HEK293 (cell line): ENCODE measurements around the gene MAPK12.

ENCODE experiments used
- CTCF ChIA-PET: fragments of 350-600 bp; formaldehyde crosslinking; extraction: SDS; loops from one replicate; lab custom pipeline; 2021; ENCODE audit warnings: antibody characterized with exemption; lab: Yijun Ruan, JAX
- POLR2A ChIA-PET: fragments of 300-600 bp; formaldehyde crosslinking; extraction: SDS; loops from one replicate; lab custom pipeline; 2020; ENCODE audit warnings: antibody characterized with exemption, inconsistent platforms; lab: Yijun Ruan, JAX
- H3K27ac ChIP-seq: fragments of 200-500 bp; sonication (Bioruptor generic); 2 replicates; pipeline ENCODE4 v1.5.1; 2014; ENCODE audit warnings: low read depth, low read length, control low read depth, inconsistent platforms; ENCODE audit errors: extremely low read depth
- H3K36me3 ChIP-seq, 2 experiments: fragments of 200-500 bp in 1 of 2; sonication (Bioruptor generic) in 1 of 2; 1 replicate in 1 of 2; 2 replicates in 1 of 2; pipeline ENCODE4 v1.5.1; 2014 to 2017; ENCODE audit warnings: inconsistent platforms in 2 of 2, low read length in 2 of 2; ENCODE audit not compliant: control insufficient read depth in 2 of 2, insufficient read depth in 1 of 2
- H3K4me1 ChIP-seq: fragments of 200-500 bp; sonication (Bioruptor generic); 2 replicates; pipeline ENCODE4 v1.5.1; 2014; ENCODE audit warnings: mild to moderate bottlenecking, low read length, inconsistent platforms; ENCODE audit not compliant: control insufficient read depth, insufficient read depth
- H3K4me3 ChIP-seq: 2 replicates; pipeline ENCODE4 v1.5.1; 2011; ENCODE audit warnings: low read depth, mild to moderate bottlenecking, control low read depth, low read length, moderate library complexity
- H3K9me3 ChIP-seq: fragments of 200-500 bp; sonication (Bioruptor generic); 2 replicates; pipeline ENCODE4 v1.5.1; 2014; ENCODE audit warnings: low read depth, low read length, inconsistent platforms; ENCODE audit not compliant: control insufficient read depth, insufficient read depth
- BCL11B ChIP-seq: fragments of 450-650 bp; formaldehyde crosslinking; IDR thresholded peaks from 2 replicates; pipeline ENCODE4 v1.5.1; 2016; ENCODE audit warnings: low read depth, missing biosample characterization, missing genetic modification characterization
- GLIS1 ChIP-seq: fragments of 450-650 bp; formaldehyde crosslinking; IDR thresholded peaks from 2 replicates; pipeline ENCODE4 v1.5.1; 2016; ENCODE audit warnings: missing biosample characterization, missing genetic modification characterization
- IKZF3 ChIP-seq: fragments of 450-650 bp; IDR thresholded peaks from 2 replicates; pipeline ENCODE4 v1.5.0; 2018; ENCODE audit warnings: missing biosample characterization, mild to moderate bottlenecking, missing genetic modification characterization, moderate library complexity
- KLF8 ChIP-seq: fragments of 450-650 bp; formaldehyde crosslinking; IDR thresholded peaks from 2 replicates; pipeline ENCODE4 v1.5.1; 2016; ENCODE audit warnings: missing biosample characterization, missing genetic modification characterization
- KLF9 ChIP-seq: fragments of 450-650 bp; formaldehyde crosslinking; IDR thresholded peaks from 2 replicates; pipeline ENCODE4 v1.5.1; 2016; ENCODE audit warnings: missing biosample characterization, missing genetic modification characterization, low read depth
- PRDM10 ChIP-seq: fragments of 450-650 bp; formaldehyde crosslinking; IDR thresholded peaks from 2 replicates; pipeline ENCODE4 v1.5.1; 2016; ENCODE audit warnings: missing biosample characterization, missing genetic modification characterization
- SETDB1 ChIP-seq: IDR thresholded peaks from one replicate; pipeline ENCODE4 v1.6.1; 2017; ENCODE audit warnings: mild to moderate bottlenecking, low read length, moderate library complexity, mixed read lengths; ENCODE audit not compliant: insufficient read length
- SP2 ChIP-seq: fragments of 450-650 bp; formaldehyde crosslinking; IDR thresholded peaks from 2 replicates; pipeline ENCODE4 v1.5.1; 2016; ENCODE audit warnings: missing biosample characterization, missing genetic modification characterization
- YY1 ChIP-seq: fragments of 450-650 bp; formaldehyde crosslinking; IDR thresholded peaks from 2 replicates; pipeline ENCODE4 v1.5.1; 2018; ENCODE audit warnings: missing biosample characterization, missing genetic modification characterization
- ZBTB17 ChIP-seq: fragments of 450-650 bp; formaldehyde crosslinking; IDR thresholded peaks from 2 replicates; pipeline ENCODE4 v1.5.1; 2016; ENCODE audit warnings: missing biosample characterization, missing genetic modification characterization
- ZBTB26 ChIP-seq: fragments of 450-650 bp; formaldehyde crosslinking; optimal IDR thresholded peaks from 2 replicates; pipeline ENCODE3; 2016; ENCODE audit warnings: missing biosample characterization, mild to moderate bottlenecking, missing genetic modification characterization
- ZEB2 ChIP-seq: fragments of 450-650 bp; formaldehyde crosslinking; IDR thresholded peaks from 2 replicates; pipeline ENCODE4 v1.5.1; 2016; ENCODE audit warnings: missing biosample characterization, missing genetic modification characterization
- ZFP37 ChIP-seq: fragments of 450-650 bp; formaldehyde crosslinking; IDR thresholded peaks from 2 replicates; pipeline ENCODE4 v1.5.1; 2016; ENCODE audit warnings: missing biosample characterization, missing genetic modification characterization
- ZNF335 ChIP-seq: fragments of 450-650 bp; formaldehyde crosslinking; conservative IDR thresholded peaks from 2 replicates; pipeline ENCODE4 v1.5.1; 2016; ENCODE audit warnings: missing biosample characterization, missing genetic modification characterization
- ZNF341 ChIP-seq: fragments of 450-650 bp; formaldehyde crosslinking; IDR thresholded peaks from 2 replicates; pipeline ENCODE4; 2016; ENCODE audit warnings: low read depth, missing biosample characterization, missing genetic modification characterization
- ZNF398 ChIP-seq: fragments of 450-650 bp; formaldehyde crosslinking; IDR thresholded peaks from 2 replicates; pipeline ENCODE4 v1.5.1; 2017; ENCODE audit warnings: missing biosample characterization, missing genetic modification characterization
- ZNF561 ChIP-seq: fragments of 450-650 bp; IDR thresholded peaks from 2 replicates; pipeline ENCODE4 v1.5.1; 2018; ENCODE audit warnings: missing biosample characterization, missing genetic modification characterization, borderline replicate concordance
- ZNF600 ChIP-seq: fragments of 450-650 bp; formaldehyde crosslinking; IDR thresholded peaks from 2 replicates; pipeline ENCODE4 v1.5.1; 2016; ENCODE audit warnings: missing biosample characterization, missing genetic modification characterization
- TF ChIP-seq, protein P1 (sequence below): fragments of 450-650 bp; formaldehyde crosslinking; conservative IDR thresholded peaks from 2 replicates; pipeline ENCODE4 v1.5.1; 2016; ENCODE audit warnings: low read depth, missing biosample characterization, missing genetic modification characterization
- TF ChIP-seq, protein P2 (sequence below): fragments of 450-650 bp; formaldehyde crosslinking; IDR thresholded peaks from 2 replicates; pipeline ENCODE4 v1.5.1; 2016; ENCODE audit warnings: missing biosample characterization, missing genetic modification characterization

The MAPK12 gene

GRCh38 chr22:50260801-50261614, 475 bp downstream of the MAPK12 start:
- Histone ChIP-seq H3K9me3 (no peaks in the 10 kb centered on the region), H3K27ac (peak overlapping the region; percentile 87; the same call in 1 of the 2 replicates), H3K4me1 (peaks cover 11% of the 10 kb centered on the region), H3K4me3 (peak overlapping the region; percentile 59), H3K36me3 (peaks cover 0 to 36% of the 10 kb centered on the region in 2 experiments; a peak in 2 of 3 replicates)
- ChIA-PET CTCF (interaction anchor here (0.5 to 2.8 kb wide), 3 partner anchors 9 to 33 kb away, joined by 3 to 10 read pairs (median 4); no protein-coding TSS in a partner anchor), POLR2A (interaction anchor here (0.7 to 2.7 kb wide), 7 partner anchors 10 to 324 kb away, joined by 3 to 20 read pairs (median 4); partner anchors contain the start of genes HDAC10 and TUBGCP6)
- TF ChIP-seq YY1, result no peak
- peak; percentile 85; the same call in 1 of the 2 replicates for TF ChIP-seq BCL11B (tag by site-specific recombination)
- 0 out of 2 replicates have a peak, but pooled peaks have one; percentile 48 for TF ChIP-seq ZNF341 (tag by site-specific recombination)
- TF ChIP-seq IKZF3 (tag by site-specific recombination), result peak; percentile 26; the same call in 1 of the 2 replicates
- TF ChIP-seq ZNF600, result peak; percentile 46; the same call in 1 of the 2 replicates
- no peak for TF ChIP-seq SETDB1
- peak; percentile 94 for TF ChIP-seq ZBTB26 (tag by site-specific recombination)
- TF ChIP-seq ZNF561 (tag by site-specific recombination), result no peak
- peak; percentile 61 for TF ChIP-seq SP2
- 0 out of 2 replicates have a peak, but pooled peaks have one; percentile 53 for TF ChIP-seq PRDM10 (tag by site-specific recombination)
- TF ChIP-seq GLIS1 (tag by site-specific recombination), result peak; percentile 79; the same call in 1 of the 2 replicates
- TF ChIP-seq KLF8, result peak; percentile 88
- TF ChIP-seq KLF9 (tag by site-specific recombination), result peak; percentile 68
- peak; percentile 84; the same call in 1 of the 2 replicates for TF ChIP-seq ZFP37 (tag by site-specific recombination)
- TF ChIP-seq, protein P1, sequence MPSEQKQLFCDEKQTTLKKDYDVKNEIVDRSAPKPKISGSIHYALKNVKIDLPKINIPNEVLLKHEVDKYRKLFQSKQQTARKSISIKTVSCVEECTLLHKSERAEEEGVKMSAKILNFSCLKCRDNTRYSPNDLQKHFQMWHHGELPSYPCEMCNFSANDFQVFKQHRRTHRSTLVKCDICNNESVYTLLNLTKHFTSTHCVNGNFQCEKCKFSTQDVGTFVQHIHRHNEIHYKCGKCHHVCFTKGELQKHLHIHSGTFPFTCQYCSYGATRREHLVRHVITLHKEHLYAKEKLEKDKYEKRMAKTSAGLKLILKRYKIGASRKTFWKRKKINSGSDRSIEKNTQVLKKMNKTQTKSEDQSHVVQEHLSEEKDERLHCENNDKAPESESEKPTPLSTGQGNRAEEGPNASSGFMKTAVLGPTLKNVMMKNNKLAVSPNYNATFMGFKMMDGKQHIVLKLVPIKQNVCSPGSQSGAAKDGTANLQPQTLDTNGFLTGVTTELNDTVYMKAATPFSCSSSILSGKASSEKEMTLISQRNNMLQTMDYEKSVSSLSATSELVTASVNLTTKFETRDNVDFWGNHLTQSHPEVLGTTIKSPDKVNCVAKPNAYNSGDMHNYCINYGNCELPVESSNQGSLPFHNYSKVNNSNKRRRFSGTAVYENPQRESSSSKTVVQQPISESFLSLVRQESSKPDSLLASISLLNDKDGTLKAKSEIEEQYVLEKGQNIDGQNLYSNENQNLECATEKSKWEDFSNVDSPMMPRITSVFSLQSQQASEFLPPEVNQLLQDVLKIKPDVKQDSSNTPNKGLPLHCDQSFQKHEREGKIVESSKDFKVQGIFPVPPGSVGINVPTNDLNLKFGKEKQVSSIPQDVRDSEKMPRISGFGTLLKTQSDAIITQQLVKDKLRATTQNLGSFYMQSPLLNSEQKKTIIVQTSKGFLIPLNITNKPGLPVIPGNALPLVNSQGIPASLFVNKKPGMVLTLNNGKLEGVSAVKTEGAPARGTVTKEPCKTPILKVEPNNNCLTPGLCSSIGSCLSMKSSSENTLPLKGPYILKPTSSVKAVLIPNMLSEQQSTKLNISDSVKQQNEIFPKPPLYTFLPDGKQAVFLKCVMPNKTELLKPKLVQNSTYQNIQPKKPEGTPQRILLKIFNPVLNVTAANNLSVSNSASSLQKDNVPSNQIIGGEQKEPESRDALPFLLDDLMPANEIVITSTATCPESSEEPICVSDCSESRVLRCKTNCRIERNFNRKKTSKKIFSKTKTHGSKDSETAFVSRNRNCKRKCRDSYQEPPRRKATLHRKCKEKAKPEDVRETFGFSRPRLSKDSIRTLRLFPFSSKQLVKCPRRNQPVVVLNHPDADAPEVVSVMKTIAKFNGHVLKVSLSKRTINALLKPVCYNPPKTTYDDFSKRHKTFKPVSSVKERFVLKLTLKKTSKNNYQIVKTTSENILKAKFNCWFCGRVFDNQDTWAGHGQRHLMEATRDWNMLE (tag by site-specific recombination), result no peak
- TF ChIP-seq, protein P2, sequence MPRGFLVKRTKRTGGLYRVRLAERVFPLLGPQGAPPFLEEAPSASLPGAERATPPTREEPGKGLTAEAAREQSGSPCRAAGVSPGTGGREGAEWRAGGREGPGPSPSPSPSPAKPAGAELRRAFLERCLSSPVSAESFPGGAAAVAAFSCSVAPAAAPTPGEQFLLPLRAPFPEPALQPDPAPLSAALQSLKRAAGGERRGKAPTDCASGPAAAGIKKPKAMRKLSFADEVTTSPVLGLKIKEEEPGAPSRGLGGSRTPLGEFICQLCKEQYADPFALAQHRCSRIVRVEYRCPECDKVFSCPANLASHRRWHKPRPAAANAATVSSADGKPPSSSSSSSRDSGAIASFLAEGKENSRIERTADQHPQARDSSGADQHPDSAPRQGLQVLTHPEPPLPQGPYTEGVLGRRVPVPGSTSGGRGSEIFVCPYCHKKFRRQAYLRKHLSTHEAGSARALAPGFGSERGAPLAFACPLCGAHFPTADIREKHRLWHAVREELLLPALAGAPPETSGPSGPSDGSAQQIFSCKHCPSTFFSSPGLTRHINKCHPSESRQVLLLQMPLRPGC (tag by site-specific recombination), result no peak
- TF ChIP-seq ZNF335 (tag by site-specific recombination), result peak; percentile 77
- peak; percentile 51 for TF ChIP-seq ZNF398 (tag by site-specific recombination)
- TF ChIP-seq ZBTB17 (tag by site-specific recombination), result 0 out of 2 replicates have a peak, but pooled peaks have one; percentile 30
- TF ChIP-seq ZEB2 (tag by site-specific recombination), result 0 out of 2 replicates have a peak, but pooled peaks have one; percentile 53
